Stimulated activated CD8-positive, alpha-beta memory T cell treated with anti-CD3 and anti-CD28 coated beads, Interleukin-15, amount 100 ng/mL, for 48 hours (primary cell): ENCODE results near the gene MRPL55.
A peak's percentile ranks its signal among the peaks of the same experiment; 100 is the strongest.
"Not testable (repeated sequence)": the region's sequence is repeated elsewhere in the genome, so short reads cannot be mapped to it uniquely, and the experiment has no call there.

Experiments used
- DNase-seq, 2 donors: peaks; one replicate each; pipeline ENCODE4 v3.0.0-alpha.2; 2020; ENCODE audit warnings: low read depth in 2 of 2

The MRPL55 gene

DNA sequence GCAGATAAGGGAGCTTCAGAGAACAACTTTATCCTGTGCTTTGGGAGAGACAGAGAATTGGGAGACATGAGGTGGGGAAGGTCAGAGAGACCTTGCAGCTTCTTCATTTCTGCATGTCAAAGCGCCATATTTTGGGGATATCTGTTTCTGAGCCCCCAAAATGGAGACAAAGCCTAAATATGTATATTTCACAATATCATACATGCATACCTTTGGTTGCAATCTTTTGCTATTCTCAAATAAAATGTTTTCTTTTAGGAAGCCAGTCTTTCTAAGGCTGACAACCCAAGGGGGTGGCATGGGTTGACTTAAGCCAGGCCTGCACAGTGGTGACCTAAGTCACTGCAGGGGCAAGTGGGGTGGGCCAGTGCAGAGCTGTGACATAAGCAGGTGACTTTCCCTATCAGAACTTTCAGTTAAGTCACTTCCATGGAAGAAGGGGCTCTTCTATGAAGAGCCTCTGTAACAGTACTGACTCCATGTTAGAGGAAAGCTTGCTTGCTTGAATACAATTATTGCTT is 13.9 kb upstream of the MRPL55 start:
- DNase-seq = no peak

DNA sequence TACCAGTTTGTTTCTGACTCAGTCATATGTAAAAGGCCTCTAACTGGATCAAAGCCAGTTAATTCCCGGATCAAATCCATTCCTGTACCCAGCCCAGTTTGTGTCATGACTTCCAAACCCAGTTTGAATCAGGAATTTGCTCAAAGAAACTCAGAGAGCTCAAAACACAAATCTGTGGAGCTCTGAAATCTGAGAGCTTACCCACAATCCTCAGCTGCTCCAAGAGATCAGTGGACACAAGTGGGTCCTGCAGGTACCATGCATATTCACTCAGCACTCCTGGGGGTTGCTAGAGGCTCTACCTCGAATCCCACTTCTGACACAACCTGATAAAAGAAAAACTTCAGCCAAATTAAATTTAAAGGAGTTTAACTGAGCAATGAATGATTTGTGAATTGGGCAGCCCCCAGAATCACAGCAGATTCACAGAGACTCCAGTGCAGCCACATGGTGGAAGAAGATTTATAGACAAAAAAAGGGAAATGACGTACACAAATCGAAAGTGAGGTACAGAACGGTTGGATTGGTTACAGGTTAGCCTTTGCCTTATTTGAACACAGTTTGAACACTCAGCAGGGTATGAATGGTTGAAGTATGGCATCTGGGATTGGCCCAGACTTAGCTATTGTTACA is 11.9 kb upstream of the MRPL55 start:
- no peak for DNase-seq

- DNase-seq = no peak
Observed at GRCh38 chr1:228120351-228120750, 11.3 kb upstream of the MRPL55 start.

GRCh38 chr1:228118040-228118439 is 8.9 kb upstream of the MRPL55 start:
- DNase-seq = no peak

- DNase-seq = no peak
Observed at GRCh38 chr1:228117335-228117734, 8.2 kb upstream of the MRPL55 start.

DNA sequence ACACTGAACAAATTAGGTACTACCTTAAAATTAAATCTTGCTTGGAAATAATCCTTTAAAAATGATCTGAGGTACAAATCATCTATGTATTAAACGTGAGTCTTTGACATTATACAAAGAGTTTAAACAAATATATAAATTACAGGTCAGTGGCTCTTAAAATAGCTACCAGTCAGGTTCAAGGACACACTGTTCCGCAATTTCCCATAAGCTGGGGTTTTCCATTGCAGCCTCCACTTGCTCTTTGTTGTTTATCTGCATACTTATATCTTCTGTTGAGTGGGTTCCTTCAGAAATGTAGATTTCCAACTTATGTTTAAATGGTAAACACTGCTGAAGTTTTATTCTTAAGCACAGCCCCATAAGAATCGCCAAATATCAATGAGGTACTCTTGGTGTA is 5.7 kb upstream of the MRPL55 start:
- DNase-seq = no peak

DNA sequence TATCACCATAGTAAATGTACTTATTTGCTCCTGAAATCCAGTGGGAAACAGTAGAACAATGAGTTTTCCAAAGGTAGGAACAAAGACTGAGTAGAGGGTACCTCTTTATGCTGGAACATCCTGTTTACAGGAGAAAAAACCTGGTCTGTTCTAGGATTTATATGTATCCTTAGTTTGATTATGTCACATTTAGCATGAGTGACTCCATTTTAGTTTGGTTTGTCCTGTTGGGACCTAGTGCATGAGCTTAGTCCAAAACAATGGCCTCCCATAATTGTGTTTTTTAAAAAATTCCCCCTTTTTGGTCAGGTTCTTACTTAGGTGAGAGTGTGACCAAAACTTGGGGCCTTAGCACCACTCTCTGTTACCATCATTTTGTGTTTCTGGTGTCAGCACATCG is 3.5 kb upstream of the MRPL55 start:
- no peak for DNase-seq

DNA sequence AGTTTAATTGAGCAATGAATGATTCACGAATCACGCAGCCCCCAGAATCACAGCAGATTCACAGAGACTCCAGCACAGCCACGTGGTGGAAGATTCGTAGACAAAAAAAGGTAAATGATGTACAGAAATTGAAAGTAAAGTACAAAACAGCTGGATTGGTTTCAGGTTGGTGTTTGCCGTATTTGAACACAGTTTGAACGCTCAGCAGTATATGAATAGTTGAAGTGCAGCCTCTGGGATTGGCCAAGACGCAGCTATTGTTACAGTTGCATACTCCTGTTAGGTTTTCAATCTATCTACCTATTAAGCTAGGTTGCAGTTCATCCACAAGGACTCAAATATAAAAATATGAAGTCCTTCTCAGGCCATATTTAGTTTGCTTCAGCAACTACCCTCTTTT is 3.1 kb upstream of the MRPL55 start:
- DNase-seq = no peak

DNA sequence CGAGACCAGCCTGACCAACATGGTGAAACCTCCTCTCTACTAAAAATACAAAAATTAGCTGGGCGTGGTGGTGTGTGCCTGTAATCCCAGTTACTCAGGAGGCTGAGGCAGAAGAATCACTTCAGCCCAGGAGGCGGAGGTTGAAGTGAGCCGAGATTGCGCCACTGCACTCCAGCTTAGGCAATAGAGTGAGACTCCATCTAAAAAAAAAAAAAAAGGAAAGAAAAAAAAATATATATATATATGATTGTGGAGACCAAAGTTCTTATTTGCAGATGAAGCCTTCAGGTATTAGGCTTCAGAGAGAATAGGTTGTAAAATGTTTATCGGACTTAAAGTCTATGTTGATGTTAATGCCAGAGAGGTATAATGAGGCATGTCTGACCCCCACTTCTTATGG is 2.2 kb upstream of the MRPL55 start:
- DNase-seq = not testable (repeated sequence)

- DNase-seq = no peak
Observed at GRCh38 chr1:228110556-228110955, 1.5 kb upstream of the MRPL55 start.

DNA sequence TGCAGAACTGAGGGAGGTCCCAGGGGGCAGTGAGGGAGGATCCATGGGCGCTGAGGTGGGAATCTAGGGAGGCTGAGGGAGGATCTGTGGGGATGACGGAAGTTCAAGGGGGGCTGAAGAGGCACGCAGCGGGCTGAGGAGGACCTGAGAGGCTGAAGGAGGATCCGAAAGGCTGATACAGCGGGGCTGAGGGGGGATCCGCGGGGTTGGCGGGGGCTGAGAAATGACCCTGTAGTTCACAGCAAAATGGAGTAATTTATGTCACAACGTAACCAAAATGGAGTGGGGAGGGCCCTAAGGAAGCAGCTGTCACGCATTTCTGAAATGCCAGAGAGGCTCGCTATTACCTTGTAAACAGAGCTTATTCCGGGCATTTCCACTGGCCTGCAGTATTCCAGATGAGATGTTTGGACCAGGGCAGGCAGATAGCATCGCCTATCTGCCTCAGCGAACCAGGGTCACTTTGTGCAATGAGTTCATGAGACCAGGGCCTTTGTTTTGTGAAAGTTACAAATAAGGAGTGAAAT is 926 bp upstream of the MRPL55 start:
- no peak for DNase-seq

GRCh38 chr1:228108742-228109072 is 392 bp downstream of the MRPL55 start:
- DNase-seq = no peak

DNA sequence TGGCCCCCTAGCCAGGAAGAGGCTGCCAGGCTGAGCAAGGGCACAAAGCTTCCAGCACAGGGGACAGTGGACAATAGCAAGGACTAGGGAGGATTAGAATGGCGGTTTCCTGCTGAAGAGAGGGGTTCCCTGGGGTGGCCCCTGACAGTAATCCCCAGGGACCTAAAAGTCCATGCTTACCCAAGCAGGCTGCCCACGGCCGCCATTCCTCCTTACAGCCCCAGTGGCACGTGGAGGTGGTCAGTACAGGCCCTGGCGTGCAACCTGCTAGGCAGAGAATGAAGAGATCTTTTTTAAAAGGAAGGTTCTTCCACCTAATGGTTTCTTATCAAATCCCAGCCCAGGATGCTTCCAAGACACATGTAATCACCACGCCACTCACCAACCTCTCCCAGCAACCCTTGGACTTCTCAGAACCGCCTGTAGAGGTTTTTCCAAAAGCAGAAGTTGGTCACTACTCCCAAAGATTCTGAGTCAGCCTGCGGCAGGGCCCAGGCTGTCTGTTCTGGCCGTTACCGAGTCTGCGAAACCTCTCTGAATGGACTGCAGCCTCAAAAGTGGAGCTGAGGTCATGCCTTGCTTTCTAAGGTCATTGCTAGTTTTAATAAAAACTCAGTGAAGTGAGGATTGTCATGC is 926 bp downstream of the MRPL55 start:
- DNase-seq = no peak

GRCh38 chr1:228107636-228108035 is 1.5 kb downstream of the MRPL55 start:
- DNase-seq = no peak

DNA sequence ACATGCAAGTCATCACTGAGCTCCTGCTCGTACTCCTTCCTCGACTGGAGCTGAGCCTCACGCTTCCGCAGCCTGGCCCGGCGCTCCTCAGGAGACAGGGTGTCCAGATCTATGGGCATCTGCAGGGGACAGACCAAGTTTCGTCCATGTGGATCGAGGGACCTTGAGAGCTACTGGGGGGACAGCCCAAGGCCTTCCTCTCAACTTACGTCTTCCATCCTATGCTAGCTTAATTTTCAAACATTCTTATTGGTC is 2.4 kb downstream of the MRPL55 start:
- no peak for DNase-seq

DNA sequence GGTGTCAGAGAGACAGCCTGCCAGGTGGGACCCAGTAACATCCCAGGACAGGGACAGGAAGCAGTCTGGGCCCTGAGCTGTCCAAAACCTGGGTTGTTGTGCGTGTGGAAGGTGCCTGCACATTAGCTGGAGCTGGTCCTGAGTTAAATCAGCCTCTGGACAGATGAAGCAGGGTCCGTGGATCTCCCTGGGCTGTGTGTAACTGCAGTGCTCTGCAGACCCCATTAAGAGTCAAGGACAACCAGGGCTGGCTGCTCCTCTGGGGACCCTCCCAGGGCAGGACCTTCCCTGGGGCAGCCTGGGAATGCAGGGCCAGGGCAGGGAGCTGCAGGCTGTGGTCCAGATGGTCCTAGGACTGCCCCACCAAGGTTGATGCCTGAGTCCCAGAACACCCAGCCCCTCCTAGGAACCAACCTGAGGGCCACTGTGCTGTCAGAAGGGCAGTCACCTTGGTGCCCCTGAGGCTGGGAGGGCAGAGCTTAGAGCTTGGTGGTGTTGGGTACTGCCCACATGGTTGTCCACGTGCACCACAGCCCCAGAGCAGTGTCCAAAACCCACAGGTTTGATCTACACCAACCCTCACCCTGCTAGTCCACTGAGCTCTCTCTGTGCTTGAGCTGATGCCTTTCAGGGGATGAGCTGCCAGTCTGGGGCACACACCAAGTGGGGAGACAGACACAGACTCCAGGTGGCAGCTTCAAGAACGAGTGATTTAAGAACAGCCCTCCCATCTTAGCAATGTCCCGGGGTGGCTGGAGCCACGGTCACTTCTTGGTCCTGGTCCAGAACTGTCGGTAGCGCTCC is 2.9 kb downstream of the MRPL55 start:
- DNase-seq = no peak

DNA sequence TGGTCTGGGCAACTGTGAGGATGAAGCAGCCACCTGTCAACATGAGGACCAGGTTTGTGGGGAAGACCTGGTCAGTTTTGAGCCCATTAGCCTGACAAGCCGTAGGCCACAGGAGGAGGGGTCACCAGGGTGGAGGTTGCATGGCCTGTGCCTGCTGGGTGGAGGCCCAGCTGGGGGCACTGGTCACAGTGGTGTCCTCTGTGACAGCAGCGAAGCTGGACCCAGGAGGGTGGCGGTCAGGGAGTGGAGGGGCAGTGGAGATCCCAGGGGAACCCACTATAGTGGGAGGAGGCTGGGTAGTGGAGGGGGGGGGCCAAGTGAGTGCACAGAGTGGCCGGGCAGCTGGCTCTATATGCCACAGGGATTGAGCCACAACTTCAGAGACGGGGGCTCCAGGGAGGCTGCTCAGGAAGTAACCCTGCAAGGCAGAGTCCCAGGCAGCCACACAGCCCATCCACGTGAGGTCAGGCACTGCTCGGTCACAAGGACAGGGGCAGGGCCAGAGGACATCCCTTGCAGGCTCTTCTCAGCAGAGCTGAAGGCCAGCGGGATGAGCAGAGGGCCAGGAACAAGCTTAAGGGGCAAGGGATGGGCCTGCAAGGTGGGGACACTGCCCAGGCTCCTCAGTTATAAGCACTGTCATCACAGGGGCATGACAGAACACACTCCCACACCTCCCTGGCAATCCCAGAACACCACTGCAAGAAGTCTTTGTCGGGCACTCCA is 3.7 kb downstream of the MRPL55 start:
- DNase-seq = no peak

- DNase-seq = no peak
Observed at GRCh38 chr1:228104526-228105269, 4.4 kb downstream of the MRPL55 start.

DNA sequence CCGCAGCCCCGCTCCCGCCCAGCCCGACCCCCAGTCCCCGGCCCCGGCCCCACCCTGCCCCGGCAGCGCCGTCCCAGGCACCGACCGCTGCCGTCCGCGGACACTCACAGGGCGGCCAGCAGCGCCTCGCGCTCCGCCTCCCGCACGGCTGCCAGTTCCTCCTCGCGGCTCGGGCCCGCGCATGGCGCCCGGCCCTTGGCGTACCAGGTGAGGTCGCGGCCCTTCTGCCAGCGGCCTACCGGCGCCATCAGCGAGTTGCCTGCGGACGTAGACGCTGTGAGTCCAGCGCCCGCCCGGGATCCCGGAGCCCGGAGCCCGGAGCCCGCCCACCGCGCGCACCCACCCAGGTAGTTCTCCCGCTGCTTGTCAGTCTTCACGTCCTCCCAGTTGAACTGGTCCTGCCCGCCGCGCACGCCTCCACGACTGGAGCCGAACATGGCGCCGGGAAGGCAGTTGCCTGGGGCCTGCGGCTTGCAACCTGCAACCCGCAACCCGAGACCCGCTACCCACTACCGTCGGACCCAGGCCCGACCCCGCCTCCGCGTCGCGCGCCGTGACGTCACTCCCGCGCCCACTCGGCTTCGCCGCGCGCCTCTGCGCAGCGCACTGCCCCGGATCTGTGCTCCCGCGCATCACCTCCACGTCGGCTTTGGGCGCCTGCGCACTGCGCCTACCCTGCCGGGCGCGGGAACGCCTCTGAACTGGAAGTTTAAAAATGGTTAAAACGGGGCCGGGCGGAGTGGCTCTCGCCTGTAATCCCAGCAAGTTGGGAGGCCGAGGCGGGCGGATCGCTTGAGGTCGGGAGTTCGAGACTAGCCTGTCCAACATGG is 6.1 kb downstream of the MRPL55 start, which contains the start of gene C1orf35:
Gene C1orf35 (minus strand): TSS at position 535 of the 830 bp plus-strand sequence. CDS start 98 bp downstream, at position 437.
- peak; percentile 93 to 94 for DNase-seq

DNA sequence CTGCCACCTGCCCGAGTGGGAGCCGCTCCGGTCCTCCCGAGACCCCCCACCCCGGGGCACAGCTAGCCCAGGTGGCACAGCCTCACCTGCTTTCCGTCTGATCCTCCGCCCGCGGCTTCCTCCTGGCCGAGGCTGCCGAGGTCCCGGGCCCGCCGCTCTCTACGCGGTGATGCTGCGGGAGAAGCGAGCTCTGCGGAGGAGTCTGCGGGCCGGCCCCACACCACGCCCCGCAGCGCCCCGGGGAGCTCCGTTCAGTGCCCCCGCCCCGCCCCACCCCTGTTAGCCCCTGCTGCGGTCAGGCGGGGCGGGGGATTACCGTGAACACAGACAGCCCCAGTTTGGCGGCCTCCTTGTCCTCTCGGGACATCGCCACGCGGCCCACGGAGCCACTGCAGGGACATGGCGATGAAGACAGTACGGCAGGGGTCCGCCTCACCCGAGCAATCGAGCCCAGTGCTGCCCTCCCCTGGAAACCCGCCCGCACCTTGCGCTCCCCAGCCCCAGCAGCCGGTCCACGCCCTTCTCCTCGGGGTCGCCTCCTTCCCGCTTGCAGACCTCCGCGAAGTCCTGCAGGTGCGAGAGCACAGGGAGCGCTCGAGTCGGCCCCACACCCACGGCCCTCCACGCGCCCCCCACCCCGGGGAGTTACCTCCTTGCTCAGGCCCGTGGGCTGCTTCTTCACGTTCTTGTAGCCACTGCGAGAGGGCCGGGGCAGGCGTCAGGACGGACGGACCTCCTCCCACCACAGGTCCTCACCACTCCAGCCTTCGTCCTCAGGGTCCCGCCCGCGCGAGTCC is 6.9 kb downstream of the MRPL55 start:
- no peak for DNase-seq
